ENCODE data around the gene BRD4. TPM values are rescaled to one million over a fixed set of nuclear protein-coding genes. Genes with fewer than 3 reads are reported as not detected.

The BRD4 gene
- total RNA-seq, 2 experiments from 2014 or later = 103 to 110 TPM

- Mint-ChIP-seq H3K27me3 (no peaks in the 10 kb centered on the region), H3K4me1 (peaks cover 81% of the 10 kb centered on the region), H3K36me3 (ENCODE audit: low read depth) (peaks cover 31% of the 10 kb centered on the region), H3K9me3 (no peaks in the 10 kb centered on the region), H3K27ac (peak overlapping the region; percentile 83), H3K4me3 (no peak overlapping the region)
- no peak for DNase-seq
- CTCF ChIA-PET = interaction anchor here (0.6 kb wide), 1 partner anchor 725 kb away, joined by 4 read pairs; no protein-coding TSS in a partner anchor
- POLR2A ChIA-PET = interaction anchor here (1.8 kb wide), 1 partner anchor 11 kb away, joined by 7 read pairs; no protein-coding TSS in a partner anchor
Measured at GRCh38 chr19:15299568-15300409, 32.5 kb downstream of the BRD4 start.

GRCh38 chr19:15298847-15299567 lies 33.3 kb downstream of the BRD4 start:
- CTCF ChIA-PET = interaction anchor here (0.6 kb wide), 1 partner anchor 724 kb away, joined by 4 read pairs; no protein-coding TSS in a partner anchor
- peak overlapping the region; percentile 83 for H3K27ac Mint-ChIP-seq
- peaks cover 81% of the 10 kb centered on the region for H3K4me1 Mint-ChIP-seq

GRCh38 chr19:15297416-15298224 lies 34.7 kb downstream of the BRD4 start:
- Mint-ChIP-seq H3K4me3 (no peak overlapping the region), H3K27ac (peak overlapping the region; percentile 71), H3K9me3 (no peaks in the 10 kb centered on the region), H3K36me3 (ENCODE audit: low read depth) (peaks cover 30% of the 10 kb centered on the region), H3K27me3 (no peaks in the 10 kb centered on the region), H3K4me1 (peaks cover 83% of the 10 kb centered on the region)
- ChIA-PET CTCF (interaction anchor here (0.9 kb wide), 1 partner anchor 8 kb away, joined by 3 read pairs; no protein-coding TSS in a partner anchor), POLR2A (interaction anchor here (0.9 to 1.0 kb wide), 5 partner anchors 9 to 166 kb away, joined by 3 to 4 read pairs (median 3); partner anchors contain the start of gene BRD4)
- DNase-seq = no peak

More at GRCh38 chr19:15298847-15299567, 33.3 kb downstream of the BRD4 start:
- POLR2A ChIA-PET = interaction anchor here (0.8 to 1.0 kb wide), 3 partner anchors 9 to 80 kb away, joined by 3 read pairs; partner anchors contain the start of gene BRD4
- Mint-ChIP-seq H3K27me3 (no peaks in the 10 kb centered on the region), H3K4me3 (no peak overlapping the region), H3K9me3 (no peaks in the 10 kb centered on the region), H3K36me3 (ENCODE audit: low read depth) (peaks cover 30% of the 10 kb centered on the region)
- no peak for DNase-seq

GRCh38 chr19:15296841-15297415 lies 35.4 kb downstream of the BRD4 start:
- ChIA-PET CTCF (no interaction called here), POLR2A (interaction anchor here (0.6 to 1.0 kb wide), 4 partner anchors 9 to 167 kb away, joined by 3 to 4 read pairs (median 3); no protein-coding TSS in a partner anchor)
- Mint-ChIP-seq H3K36me3 (ENCODE audit: low read depth) (peaks cover 32% of the 10 kb centered on the region), H3K27ac (peak overlapping the region; percentile 71), H3K9me3 (no peaks in the 10 kb centered on the region), H3K4me3 (no peak overlapping the region), H3K4me1 (peaks cover 84% of the 10 kb centered on the region), H3K27me3 (no peaks in the 10 kb centered on the region)
- no peak for DNase-seq

- ChIA-PET POLR2A (interaction anchor here (0.6 to 1.0 kb wide), 3 partner anchors 10 to 167 kb away, joined by 3 to 4 read pairs (median 3); no protein-coding TSS in a partner anchor), CTCF (no interaction called here)
- H3K27me3 Mint-ChIP-seq = no peaks in the 10 kb centered on the region
- H3K4me3 Mint-ChIP-seq = no peak overlapping the region
- H3K9me3 Mint-ChIP-seq = no peaks in the 10 kb centered on the region
- peaks cover 33% of the 10 kb centered on the region for H3K36me3 Mint-ChIP-seq (ENCODE audit: low read depth)
- H3K4me1 Mint-ChIP-seq = peaks cover 88% of the 10 kb centered on the region
- no peak overlapping the region for H3K27ac Mint-ChIP-seq
- no peak for DNase-seq
Measured at GRCh38 chr19:15296353-15296752, 36.0 kb downstream of the BRD4 start.

- Mint-ChIP-seq H3K4me1 (peaks cover 90% of the 10 kb centered on the region), H3K9me3 (no peaks in the 10 kb centered on the region), H3K27me3 (no peaks in the 10 kb centered on the region), H3K36me3 (ENCODE audit: low read depth) (peaks cover 31% of the 10 kb centered on the region), H3K27ac (no peak overlapping the region), H3K4me3 (no peak overlapping the region)
- ChIA-PET POLR2A (interaction anchor here (1.3 kb wide), 1 partner anchor 124 kb away, joined by 4 read pairs; the partner anchor contains the start of gene AKAP8L), CTCF (no interaction called here)
- DNase-seq = no peak
Measured at GRCh38 chr19:15294561-15294990, 37.8 kb downstream of the BRD4 start.

GRCh38 chr19:15293781-15294491 lies 38.4 kb downstream of the BRD4 start:
- H3K27me3 Mint-ChIP-seq = no peaks in the 10 kb centered on the region
- H3K36me3 Mint-ChIP-seq (ENCODE audit: low read depth) = peaks cover 32% of the 10 kb centered on the region
- H3K4me3 Mint-ChIP-seq = peak overlapping the region; percentile 15
- H3K4me1 Mint-ChIP-seq = peaks cover 89% of the 10 kb centered on the region
- peak overlapping the region; percentile 58 for H3K27ac Mint-ChIP-seq
- ChIA-PET CTCF (no interaction called here), POLR2A (interaction anchor here (1.0 to 1.3 kb wide), 5 partner anchors 12 to 170 kb away, joined by 3 to 7 read pairs (median 4); partner anchors contain the start of genes AKAP8L, BRD4 and RASAL3)
- DNase-seq = no peak
- no peaks in the 10 kb centered on the region for H3K9me3 Mint-ChIP-seq

GRCh38 chr19:15292847-15293582 lies 39.3 kb downstream of the BRD4 start:
- Mint-ChIP-seq H3K27ac (peak overlapping the region; percentile 76), H3K4me3 (no peak overlapping the region), H3K27me3 (no peaks in the 10 kb centered on the region), H3K4me1 (peaks cover 90% of the 10 kb centered on the region), H3K36me3 (ENCODE audit: low read depth) (peaks cover 30% of the 10 kb centered on the region), H3K9me3 (no peaks in the 10 kb centered on the region)
- DNase-seq = no peak
- ChIA-PET CTCF (interaction anchor here (1.2 kb wide), 1 partner anchor 40 kb away, joined by 3 read pairs; no protein-coding TSS in a partner anchor), POLR2A (interaction anchor here (0.9 to 1.7 kb wide), 6 partner anchors 10 to 171 kb away, joined by 3 to 9 read pairs (median 4); partner anchors contain the start of genes AKAP8, BRD4 and RASAL3)

GRCh38 chr19:15292140-15292539 lies 40.2 kb downstream of the BRD4 start:
- no peak overlapping the region for H3K4me3 Mint-ChIP-seq
- peaks cover 25% of the 10 kb centered on the region for H3K36me3 Mint-ChIP-seq (ENCODE audit: low read depth)
- no peak for DNase-seq
- H3K27me3 Mint-ChIP-seq = no peaks in the 10 kb centered on the region
- POLR2A ChIA-PET = interaction anchor here (1.7 kb wide), 1 partner anchor 11 kb away, joined by 5 read pairs; no protein-coding TSS in a partner anchor
- peaks cover 90% of the 10 kb centered on the region for H3K4me1 Mint-ChIP-seq
- CTCF ChIA-PET = interaction anchor here (1.2 kb wide), 1 partner anchor 41 kb away, joined by 3 read pairs; no protein-coding TSS in a partner anchor
- H3K9me3 Mint-ChIP-seq = no peaks in the 10 kb centered on the region
- peak overlapping the region; percentile 58 for H3K27ac Mint-ChIP-seq

- Mint-ChIP-seq H3K36me3 (ENCODE audit: low read depth) (peaks cover 20% of the 10 kb centered on the region), H3K4me3 (no peak overlapping the region), H3K4me1 (peaks cover 89% of the 10 kb centered on the region), H3K9me3 (no peaks in the 10 kb centered on the region), H3K27ac (no peak overlapping the region), H3K27me3 (no peaks in the 10 kb centered on the region)
- DNase-seq = no peak
- POLR2A ChIA-PET = interaction anchor here (1.2 to 1.7 kb wide), 2 partner anchors 9 to 11 kb away, joined by 5 read pairs; no protein-coding TSS in a partner anchor
- CTCF ChIA-PET = no interaction called here
Measured at GRCh38 chr19:15291548-15292021, 40.8 kb downstream of the BRD4 start.
